A549 (cell line): ENCODE measurements around the gene AIRE. TPM values are rescaled to one million over a fixed set of nuclear protein-coding genes. Genes with fewer than 3 reads are reported as not detected.
"Not testable (repeated sequence)": the region's sequence is repeated elsewhere in the genome, so short reads cannot be mapped to it uniquely, and the experiment has no call there.

Experiments
- ATAC-seq, 2 experiments: fragments of 200-7000 bp in 1 of 2; fragments of >200 bp in 1 of 2; cut with Nextera tagmentation in 1 of 2; cut with Tn5 transposase in 1 of 2; 3 replicates each; pipeline versions ENCODE4 v1.8.0 to v1.9.1; 2018 to 2020; ENCODE audit warnings: mild to moderate bottlenecking in 1 of 2, moderate library complexity in 1 of 2
- CTCF ChIA-PET: fragments of 300-600 bp; sonication (Branson Sonifier 250); formaldehyde crosslinking; extraction: SDS; loops from one replicate; lab custom pipeline; 2021; ENCODE audit warnings: antibody characterized with exemption, inconsistent platforms; lab: Yijun Ruan, JAX
- POLR2A ChIA-PET: fragments of 350-600 bp; formaldehyde crosslinking; extraction: SDS; loops from one replicate; lab custom pipeline; 2021; ENCODE audit warnings: antibody characterized with exemption, inconsistent platforms; lab: Yijun Ruan, JAX
- DNase-seq, 2 experiments: peaks; one replicate each; pipeline versions ENCODE4 v3.0.0 to v3.0.0-alpha.2; 2011 to 2016; ENCODE audit warnings: low read depth in 1 of 2, low spot score in 1 of 2
- FAIRE-seq: peaks from 2 replicates; lab custom pipeline; 2011; peaks lifted over from hg19 to GRCh38; lab: Jason Lieb, UNC
- H3K27ac ChIP-seq, 2 experiments: fragments of >200 bp; sonication (Bioruptor Twin); formaldehyde crosslinking; 3 replicates each; pipeline ENCODE4 v1.5.1; 2016 to 2017
- H3K4me1 ChIP-seq: fragments of >200 bp; sonication (Bioruptor Twin); formaldehyde crosslinking; 3 replicates; pipeline ENCODE4 v1.6.1; 2016
- H3K4me2 ChIP-seq: fragments of >200 bp; sonication (Bioruptor Twin); formaldehyde crosslinking; 3 replicates; pipeline ENCODE4 v1.6.1; 2016
- H3K4me3 ChIP-seq: fragments of >200 bp; sonication (Bioruptor Twin); formaldehyde crosslinking; 3 replicates; pipeline ENCODE4 v1.5.1; 2016
- H3K9me3 ChIP-seq: fragments of >200 bp; sonication (Bioruptor Twin); formaldehyde crosslinking; 3 replicates; pipeline ENCODE4 v1.6.1; 2016
- BHLHE40 ChIP-seq: IDR thresholded peaks from 2 replicates; pipeline ENCODE4 v1.6.1; 2012; ENCODE audit warnings: low read depth, low read length, inconsistent platforms
- CHD2 ChIP-seq: fragments of 150-350 bp; IDR thresholded peaks from 2 replicates; pipeline ENCODE4 v1.6.1; 2014; ENCODE audit warnings: low read length; ENCODE audit not compliant: partially characterized antibody
- GATA3 ChIP-seq: IDR thresholded peaks from 2 replicates; pipeline ENCODE4 v1.6.1; 2012; ENCODE audit warnings: borderline replicate concordance
- KDM5A ChIP-seq: fragments of 200-600 bp; sonication (generic); IDR thresholded peaks from 2 replicates; pipeline ENCODE4 v1.6.1; 2016; ENCODE audit warnings: antibody characterized with exemption, mild to moderate bottlenecking
- MAZ ChIP-seq: fragments of 150-350 bp; IDR thresholded peaks from 2 replicates; pipeline ENCODE4 v1.6.1; 2014; ENCODE audit warnings: antibody characterized with exemption, low read depth, low read length, borderline replicate concordance
- MYC ChIP-seq: IDR thresholded peaks from 2 replicates; pipeline ENCODE4 v1.6.1; 2012; ENCODE audit warnings: mild to moderate bottlenecking, inconsistent platforms, low read length, improper control_type of control experiment, borderline replicate concordance
- NR3C1 ChIP-seq: fragments of >200 bp; sonication (Bioruptor Twin); formaldehyde crosslinking; IDR thresholded peaks from 3 replicates; pipeline ENCODE4 v1.6.1; 2017
- TP53 ChIP-seq: fragments of 250-450 bp; sonication (Bioruptor Pico); IDR thresholded peaks from 2 replicates; pipeline ENCODE4 v1.5.0; 2021; ENCODE audit warnings: mild to moderate bottlenecking, moderate library complexity
- ZC3H11A ChIP-seq: fragments of 450-650 bp; IDR thresholded peaks from 2 replicates; pipeline ENCODE4 v1.6.1; 2014; ENCODE audit warnings: antibody characterized with exemption, mild to moderate bottlenecking
- ZNF302 ChIP-seq: fragments of 250-450 bp; sonication (Bioruptor Pico); IDR thresholded peaks from 2 replicates; pipeline ENCODE4 v1.9.0; 2021; ENCODE audit warnings: inconsistent platforms, mild to moderate bottlenecking, moderate library complexity
- WGBS: methylation state at CpG from one replicate; pipeline ENCODE4 v1.1.6; 2017; ENCODE audit errors: missing lambda C conversion rate; 5-methylcytosine and 5-hydroxymethylcytosine counted together
- polyA plus RNA-seq, 4 experiments: library from polyadenylated mRNA; depleted of rRNA in 3 of 4; stranded (reverse); fragments of >200 nt; fragmentation: RNase III in 1 of 4; extraction: RNeasy Plus Mini Kit Qiagen cat#74134 plus additional on column Dnase treatment in 1 of 4; gene quantifications; 2 replicates in 3 of 4; 3 replicates in 1 of 4; pipeline ENCODE4 v1.2.3, GENCODE V29; 2011 to 2017
- TF ChIP-seq, protein P1 (sequence below): fragments of 200-600 bp; sonication (generic); IDR thresholded peaks from 2 replicates; pipeline ENCODE4 v1.6.1; 2016; ENCODE audit warnings: antibody characterized with exemption, mild to moderate bottlenecking, moderate library complexity
- TF ChIP-seq, protein P2 (sequence below): IDR thresholded peaks from 2 replicates; pipeline ENCODE4 v1.6.1; 2012
- TF ChIP-seq, protein P3 (sequence below): fragments of >200 bp; sonication (Bioruptor Twin); formaldehyde crosslinking; IDR thresholded peaks from 2 replicates; pipeline ENCODE4 v1.6.1; 2016
- TF ChIP-seq, protein P4 (sequence below): IDR thresholded peaks from 2 replicates; pipeline ENCODE4 v1.6.1; 2012; ENCODE audit warnings: low read depth, borderline replicate concordance

AIRE gene
- polyA plus RNA-seq, 2 of the 4 experiments (the other 2 are of a cell fraction): not detected

DNA sequence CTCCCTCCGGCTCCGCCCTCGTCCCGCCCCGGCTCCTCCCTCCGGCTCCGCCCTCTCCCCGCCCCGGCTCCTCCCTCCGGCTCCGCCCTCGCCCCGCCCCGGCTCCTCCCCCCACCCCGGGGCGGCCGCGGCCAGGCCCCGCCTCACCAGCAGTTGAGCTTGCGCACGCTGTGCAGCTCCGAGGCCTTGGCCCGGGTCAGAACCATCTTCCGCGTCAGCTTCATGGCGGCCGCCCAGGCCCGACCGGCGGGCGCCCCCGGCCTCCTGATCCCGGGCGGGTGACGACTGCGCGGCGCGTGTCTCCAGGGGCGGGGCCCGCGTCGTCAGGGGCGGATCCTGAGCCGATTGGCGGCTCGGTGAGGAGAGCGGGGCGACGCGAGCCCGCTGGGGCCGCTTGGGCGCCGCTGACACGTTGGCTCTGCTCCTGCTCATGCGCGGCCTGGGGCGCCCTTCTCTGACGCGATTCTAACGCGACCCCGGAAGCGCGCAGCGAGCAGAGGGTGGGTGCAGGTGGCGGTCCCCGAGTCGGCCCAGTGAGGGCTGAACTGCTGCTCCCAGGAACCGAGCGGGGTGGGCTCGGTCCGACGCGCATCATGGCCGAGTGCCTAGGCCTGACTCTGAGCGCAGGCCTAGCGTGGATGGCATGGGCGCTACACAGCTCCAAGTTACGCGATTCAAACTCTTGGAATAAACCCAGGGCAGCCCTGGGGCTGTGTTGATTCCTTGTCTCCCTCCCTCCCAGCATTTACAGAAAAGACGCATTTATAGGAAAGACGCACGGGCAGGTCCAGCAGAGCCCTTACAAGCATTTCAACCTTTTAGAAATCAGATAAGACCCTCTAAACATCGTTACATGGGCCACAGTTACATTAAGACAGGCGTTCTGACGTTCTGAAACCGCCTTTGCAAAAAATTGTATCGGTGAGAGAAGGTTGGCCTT is 53.6 kb downstream of the AIRE start, which contains the start of gene CFAP410 (continued):
- TF ChIP-seq, protein P1, sequence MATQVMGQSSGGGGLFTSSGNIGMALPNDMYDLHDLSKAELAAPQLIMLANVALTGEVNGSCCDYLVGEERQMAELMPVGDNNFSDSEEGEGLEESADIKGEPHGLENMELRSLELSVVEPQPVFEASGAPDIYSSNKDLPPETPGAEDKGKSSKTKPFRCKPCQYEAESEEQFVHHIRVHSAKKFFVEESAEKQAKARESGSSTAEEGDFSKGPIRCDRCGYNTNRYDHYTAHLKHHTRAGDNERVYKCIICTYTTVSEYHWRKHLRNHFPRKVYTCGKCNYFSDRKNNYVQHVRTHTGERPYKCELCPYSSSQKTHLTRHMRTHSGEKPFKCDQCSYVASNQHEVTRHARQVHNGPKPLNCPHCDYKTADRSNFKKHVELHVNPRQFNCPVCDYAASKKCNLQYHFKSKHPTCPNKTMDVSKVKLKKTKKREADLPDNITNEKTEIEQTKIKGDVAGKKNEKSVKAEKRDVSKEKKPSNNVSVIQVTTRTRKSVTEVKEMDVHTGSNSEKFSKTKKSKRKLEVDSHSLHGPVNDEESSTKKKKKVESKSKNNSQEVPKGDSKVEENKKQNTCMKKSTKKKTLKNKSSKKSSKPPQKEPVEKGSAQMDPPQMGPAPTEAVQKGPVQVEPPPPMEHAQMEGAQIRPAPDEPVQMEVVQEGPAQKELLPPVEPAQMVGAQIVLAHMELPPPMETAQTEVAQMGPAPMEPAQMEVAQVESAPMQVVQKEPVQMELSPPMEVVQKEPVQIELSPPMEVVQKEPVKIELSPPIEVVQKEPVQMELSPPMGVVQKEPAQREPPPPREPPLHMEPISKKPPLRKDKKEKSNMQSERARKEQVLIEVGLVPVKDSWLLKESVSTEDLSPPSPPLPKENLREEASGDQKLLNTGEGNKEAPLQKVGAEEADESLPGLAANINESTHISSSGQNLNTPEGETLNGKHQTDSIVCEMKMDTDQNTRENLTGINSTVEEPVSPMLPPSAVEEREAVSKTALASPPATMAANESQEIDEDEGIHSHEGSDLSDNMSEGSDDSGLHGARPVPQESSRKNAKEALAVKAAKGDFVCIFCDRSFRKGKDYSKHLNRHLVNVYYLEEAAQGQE: no peak
- TF ChIP-seq BHLHE40: no peak
- TF ChIP-seq KDM5A: peak; percentile 60
- TF ChIP-seq TP53 (CRISPR knock-in tag): no peak
- TF ChIP-seq, protein P2, sequence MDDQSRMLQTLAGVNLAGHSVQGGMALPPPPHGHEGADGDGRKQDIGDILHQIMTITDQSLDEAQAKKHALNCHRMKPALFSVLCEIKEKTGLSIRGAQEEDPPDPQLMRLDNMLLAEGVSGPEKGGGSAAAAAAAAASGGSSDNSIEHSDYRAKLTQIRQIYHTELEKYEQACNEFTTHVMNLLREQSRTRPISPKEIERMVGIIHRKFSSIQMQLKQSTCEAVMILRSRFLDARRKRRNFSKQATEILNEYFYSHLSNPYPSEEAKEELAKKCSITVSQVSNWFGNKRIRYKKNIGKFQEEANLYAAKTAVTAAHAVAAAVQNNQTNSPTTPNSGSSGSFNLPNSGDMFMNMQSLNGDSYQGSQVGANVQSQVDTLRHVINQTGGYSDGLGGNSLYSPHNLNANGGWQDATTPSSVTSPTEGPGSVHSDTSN: no peak; the same call in 1 of the 2 replicates
- no peak for TF ChIP-seq ZC3H11A
- no peak for TF ChIP-seq CHD2
- TF ChIP-seq, protein P3, sequence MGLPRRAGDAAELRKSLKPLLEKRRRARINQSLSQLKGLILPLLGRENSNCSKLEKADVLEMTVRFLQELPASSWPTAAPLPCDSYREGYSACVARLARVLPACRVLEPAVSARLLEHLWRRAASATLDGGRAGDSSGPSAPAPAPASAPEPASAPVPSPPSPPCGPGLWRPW: no peak
- TF ChIP-seq GATA3: 0 out of 2 replicates have a peak, but pooled peaks have one; percentile 5
- TF ChIP-seq NR3C1: no peak

DNA sequence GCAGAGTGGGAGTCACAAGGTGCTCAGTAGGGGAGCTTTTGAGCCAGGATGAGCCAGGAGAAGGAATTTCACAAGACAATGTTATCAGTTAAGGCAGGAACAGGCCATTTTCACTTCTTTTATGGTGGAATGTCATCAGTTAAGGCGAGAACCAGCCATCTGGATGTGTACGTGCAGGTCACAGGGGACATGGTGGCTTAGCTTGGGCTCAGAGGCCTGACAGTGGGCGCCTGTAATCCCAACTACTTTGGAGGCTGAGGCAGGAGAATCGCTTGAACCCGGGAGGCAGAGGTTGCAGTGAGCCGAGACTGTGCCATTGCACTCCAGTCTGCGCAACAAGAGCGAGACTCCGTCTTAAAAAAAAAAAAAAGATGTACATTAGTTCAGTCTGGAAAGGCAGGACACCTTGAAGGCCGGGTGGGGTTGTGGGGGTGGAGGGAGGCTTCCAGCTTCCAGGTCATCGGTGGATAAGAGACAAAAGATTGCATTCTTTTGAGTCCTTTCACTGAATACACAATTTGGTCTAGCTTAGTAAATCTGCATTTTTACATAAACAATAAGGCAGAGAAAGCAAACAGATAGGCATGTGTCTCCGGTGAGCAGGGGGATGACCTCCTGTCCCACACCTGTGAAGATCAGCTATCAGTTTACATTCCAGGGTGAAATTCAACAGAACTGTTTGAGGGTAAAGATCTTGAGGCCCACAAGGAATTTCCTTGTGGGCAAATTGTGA is 56.2 kb downstream of the AIRE start:
- H3K27ac ChIP-seq, H3K9me3 ChIP-seq, FAIRE-seq, H3K4me3 ChIP-seq, POLR2A ChIA-PET, DNase-seq, H3K4me1 ChIP-seq, ATAC-seq, H3K4me2 ChIP-seq: not testable (repeated sequence)
- 86% methylated on average over 12 of the region's 12 CpGs for WGBS
- CTCF ChIA-PET: interaction anchor here (0.8 kb wide), 1 partner anchor 37 kb away, joined by 3 read pairs; no protein-coding TSS in a partner anchor

DNA sequence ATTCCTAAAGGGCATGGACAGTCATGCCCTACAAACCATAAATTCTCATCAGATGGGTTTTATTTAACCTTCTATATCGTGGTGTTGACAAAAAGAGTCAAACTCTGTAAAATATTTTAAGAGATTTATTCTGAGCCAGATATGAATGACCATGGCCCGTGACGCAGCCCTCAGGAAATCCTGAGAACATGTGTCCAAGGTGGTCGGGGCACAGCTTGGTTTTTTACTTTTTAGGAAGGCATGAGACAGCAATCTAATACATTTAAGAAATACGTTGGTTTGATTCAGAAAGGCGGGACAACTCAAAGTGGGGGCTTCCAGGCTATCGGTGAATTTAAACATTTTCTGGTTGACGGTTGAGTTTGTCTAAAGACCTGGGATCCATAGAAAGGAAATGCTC is 57.3 kb downstream of the AIRE start:
- H3K4me3 ChIP-seq, FAIRE-seq, ATAC-seq, H3K9me3 ChIP-seq, H3K27ac ChIP-seq, H3K4me2 ChIP-seq, CTCF ChIA-PET, H3K4me1 ChIP-seq, DNase-seq, POLR2A ChIA-PET: not testable (repeated sequence)
- 69% methylated on average over 8 of the region's 8 CpGs for WGBS

DNA sequence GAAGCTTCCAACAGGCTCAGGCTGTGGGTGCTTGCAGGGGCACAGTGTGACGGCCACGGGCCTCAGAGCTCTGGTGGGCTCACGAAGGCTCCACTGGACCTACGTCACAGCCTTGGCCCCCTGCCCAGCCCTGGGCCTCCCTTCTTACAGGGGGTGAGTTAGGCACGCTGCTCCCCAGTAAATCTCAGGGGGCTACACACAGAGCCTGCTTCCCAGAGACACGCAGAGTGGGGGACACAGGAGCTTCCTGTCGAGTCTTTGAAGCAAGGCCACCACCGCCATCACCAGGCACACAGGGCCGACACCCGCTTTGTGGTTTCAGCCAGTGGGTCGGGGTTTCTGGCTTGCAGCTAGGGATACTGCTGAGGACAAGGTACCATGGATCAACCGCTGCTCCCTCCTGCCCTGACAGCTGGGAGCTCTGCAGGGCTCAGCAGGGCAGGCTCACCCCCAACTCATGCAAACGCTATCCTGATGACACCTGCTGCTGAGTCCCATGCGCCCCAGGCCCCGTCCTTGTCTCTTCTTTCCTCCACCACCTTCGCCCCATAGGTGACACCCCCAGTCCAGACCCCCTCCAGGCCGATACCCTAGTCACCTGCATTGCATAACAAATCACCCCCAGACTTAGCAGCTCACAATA is 59.0 kb downstream of the AIRE start:
- TF ChIP-seq MYC (no peak), ZNF302 (CRISPR knock-in tag) (no peak), MAZ (no peak)
- TF ChIP-seq, protein P4, sequence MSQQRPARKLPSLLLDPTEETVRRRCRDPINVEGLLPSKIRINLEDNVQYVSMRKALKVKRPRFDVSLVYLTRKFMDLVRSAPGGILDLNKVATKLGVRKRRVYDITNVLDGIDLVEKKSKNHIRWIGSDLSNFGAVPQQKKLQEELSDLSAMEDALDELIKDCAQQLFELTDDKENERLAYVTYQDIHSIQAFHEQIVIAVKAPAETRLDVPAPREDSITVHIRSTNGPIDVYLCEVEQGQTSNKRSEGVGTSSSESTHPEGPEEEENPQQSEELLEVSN: no peak
- TF ChIP-seq, all 56 proteins: peak for 0
- WGBS: 74% methylated on average over 11 of the region's 17 CpGs
- FAIRE-seq: no peak
- POLR2A ChIA-PET: no interaction called here
- Histone ChIP-seq H3K4me3 (no peak overlapping the region), H3K9me3 (no peaks in the 10 kb centered on the region), H3K4me2 (no peak overlapping the region), H3K27ac (no peak overlapping the region), H3K4me1 (peaks cover 9% of the 10 kb centered on the region)
- no peak for DNase-seq
- CTCF ChIA-PET: interaction anchor here (0.6 kb wide), 1 partner anchor 14 kb away, joined by 3 read pairs; no protein-coding TSS in a partner anchor
- ATAC-seq: no peak
